ENCODE measurements around the gene SCLT1. TPM values are rescaled to one million over a fixed set of nuclear protein-coding genes. Genes with fewer than 3 reads are reported as not detected.

SCLT1 gene
- total RNA-seq, 1 experiment from 2014 or later = 24.1 TPM

DNA sequence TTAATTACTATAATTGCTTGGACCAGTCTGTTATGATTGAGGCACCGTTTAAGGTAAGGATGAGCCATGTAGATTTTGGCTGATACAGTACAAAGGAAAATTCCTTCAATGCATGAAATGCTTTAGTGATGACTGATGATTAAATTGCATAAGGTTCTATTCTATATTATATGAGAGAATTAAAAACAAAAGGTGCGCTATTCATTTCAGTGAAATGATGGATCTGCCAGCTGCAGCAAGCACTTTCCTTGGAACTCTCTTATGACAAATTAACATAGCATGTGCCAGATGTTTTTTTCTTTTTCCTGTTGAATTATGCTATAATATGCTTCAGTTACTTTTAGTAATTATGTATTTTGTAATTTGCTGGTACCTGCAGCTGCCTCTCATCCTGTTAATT is 185.4 kb downstream of the SCLT1 start:
- H3K4me3 ChIP-seq (ENCODE audit: low read depth, low read length, poor library complexity, severe bottlenecking) = no peak overlapping the region
- H3K9me3 ChIP-seq (ENCODE audit: low read depth, low read length, poor library complexity, severe bottlenecking) = no peaks in the 10 kb centered on the region
- TF ChIP-seq EZH2 (IDR thresholded peaks at IDR 0.05; ENCODE audit: borderline replicate concordance, low read depth, low read length, poor library complexity, severe bottlenecking) = no peak
- TF ChIP-seq, protein P1, sequence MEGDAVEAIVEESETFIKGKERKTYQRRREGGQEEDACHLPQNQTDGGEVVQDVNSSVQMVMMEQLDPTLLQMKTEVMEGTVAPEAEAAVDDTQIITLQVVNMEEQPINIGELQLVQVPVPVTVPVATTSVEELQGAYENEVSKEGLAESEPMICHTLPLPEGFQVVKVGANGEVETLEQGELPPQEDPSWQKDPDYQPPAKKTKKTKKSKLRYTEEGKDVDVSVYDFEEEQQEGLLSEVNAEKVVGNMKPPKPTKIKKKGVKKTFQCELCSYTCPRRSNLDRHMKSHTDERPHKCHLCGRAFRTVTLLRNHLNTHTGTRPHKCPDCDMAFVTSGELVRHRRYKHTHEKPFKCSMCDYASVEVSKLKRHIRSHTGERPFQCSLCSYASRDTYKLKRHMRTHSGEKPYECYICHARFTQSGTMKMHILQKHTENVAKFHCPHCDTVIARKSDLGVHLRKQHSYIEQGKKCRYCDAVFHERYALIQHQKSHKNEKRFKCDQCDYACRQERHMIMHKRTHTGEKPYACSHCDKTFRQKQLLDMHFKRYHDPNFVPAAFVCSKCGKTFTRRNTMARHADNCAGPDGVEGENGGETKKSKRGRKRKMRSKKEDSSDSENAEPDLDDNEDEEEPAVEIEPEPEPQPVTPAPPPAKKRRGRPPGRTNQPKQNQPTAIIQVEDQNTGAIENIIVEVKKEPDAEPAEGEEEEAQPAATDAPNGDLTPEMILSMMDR (conservative IDR thresholded peaks at IDR 0.05; ENCODE audit: low read depth, low read length) = no peak
- H3K4me1 ChIP-seq (ENCODE audit: insufficient read depth, low read length, poor library complexity, severe bottlenecking) = peaks cover 8% of the 10 kb centered on the region
- ChIA-PET CTCF (no interaction called here), POLR2A (ENCODE audit: low non-redundant PET) (no interaction called here)
- H3K27me3 ChIP-seq (replicated peaks; ENCODE audit: insufficient read depth, low read depth, low read length, poor library complexity) = no peaks in the 10 kb centered on the region
- intact Hi-C loops (cut with micrococcal nuclease; ENCODE audit: unreplicated experiment) = no loop called here
- no peak overlapping the region for H3K27ac ChIP-seq (ENCODE audit: low read depth, low read length, poor library complexity, severe bottlenecking)
- no peaks in the 10 kb centered on the region for H3K36me3 ChIP-seq (ENCODE audit: insufficient read depth, low read length, poor library complexity, severe bottlenecking)
- no TSS peak for BruUV-seq (replicated peaks)
- DNase-seq (ENCODE audit: low spot score) = no peak

DNA sequence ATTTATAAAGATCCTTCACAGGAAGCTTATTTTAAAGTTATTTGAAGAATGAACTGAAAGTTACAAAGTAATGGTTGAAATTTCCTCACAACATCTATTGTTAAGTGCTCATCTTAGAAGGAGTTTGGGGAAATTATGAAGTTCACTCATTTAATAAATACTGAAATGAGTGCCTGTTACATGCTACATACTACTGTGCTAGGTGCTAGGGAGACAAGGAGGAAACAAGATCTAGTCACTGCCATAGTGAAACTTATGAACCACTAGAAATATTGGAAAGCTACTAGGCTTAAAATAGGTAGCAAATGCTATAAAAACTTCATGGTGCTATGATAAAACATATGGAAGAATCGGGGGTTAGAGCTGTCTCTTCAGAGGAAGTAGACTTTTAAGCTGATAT is 186.8 kb downstream of the SCLT1 start:
- H3K4me1 ChIP-seq (ENCODE audit: insufficient read depth, low read length, poor library complexity, severe bottlenecking) = peaks cover 8% of the 10 kb centered on the region
- H3K27ac ChIP-seq (ENCODE audit: low read depth, low read length, poor library complexity, severe bottlenecking) = no peak overlapping the region
- H3K4me3 ChIP-seq (ENCODE audit: low read depth, low read length, poor library complexity, severe bottlenecking) = no peak overlapping the region
- ChIA-PET POLR2A (ENCODE audit: low non-redundant PET) (no interaction called here), CTCF (no interaction called here)
- intact Hi-C loops (cut with micrococcal nuclease; ENCODE audit: unreplicated experiment) = no loop called here
- no peaks in the 10 kb centered on the region for H3K27me3 ChIP-seq (replicated peaks; ENCODE audit: insufficient read depth, low read depth, low read length, poor library complexity)
- TF ChIP-seq, protein P1 (conservative IDR thresholded peaks at IDR 0.05; ENCODE audit: low read depth, low read length) = no peak
- no peak for TF ChIP-seq EZH2 (IDR thresholded peaks at IDR 0.05; ENCODE audit: borderline replicate concordance, low read depth, low read length, poor library complexity, severe bottlenecking)
- no peaks in the 10 kb centered on the region for H3K36me3 ChIP-seq (ENCODE audit: insufficient read depth, low read length, poor library complexity, severe bottlenecking)
- BruUV-seq (replicated peaks) = no TSS peak
- no peak for DNase-seq (ENCODE audit: low spot score)
- H3K9me3 ChIP-seq (ENCODE audit: low read depth, low read length, poor library complexity, severe bottlenecking) = no peaks in the 10 kb centered on the region

DNA sequence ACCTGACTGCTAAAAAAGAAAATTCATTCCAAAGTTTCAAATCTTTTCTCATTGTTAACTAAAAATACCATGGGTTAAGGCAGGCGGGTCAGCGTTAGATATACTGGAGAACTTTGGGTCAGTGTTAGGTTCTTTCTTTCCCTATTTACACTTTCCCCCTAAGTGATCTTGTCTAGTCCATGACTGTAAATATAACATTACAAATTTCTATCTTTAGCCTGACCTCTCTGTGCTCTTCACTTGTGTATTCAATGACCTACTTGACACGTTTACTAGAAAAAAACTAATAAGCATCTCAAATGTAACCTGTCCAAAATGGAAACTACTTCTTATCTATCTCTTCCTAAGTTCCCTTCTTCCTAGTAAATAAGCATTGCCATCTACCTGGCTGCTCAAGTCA is 188.5 kb downstream of the SCLT1 start:
- no peaks in the 10 kb centered on the region for H3K9me3 ChIP-seq (ENCODE audit: low read depth, low read length, poor library complexity, severe bottlenecking)
- CTCF ChIA-PET = no interaction called here
- TF ChIP-seq, protein P1 (conservative IDR thresholded peaks at IDR 0.05; ENCODE audit: low read depth, low read length) = no peak
- TF ChIP-seq EZH2 (IDR thresholded peaks at IDR 0.05; ENCODE audit: borderline replicate concordance, low read depth, low read length, poor library complexity, severe bottlenecking) = no peak
- intact Hi-C loops (cut with micrococcal nuclease; ENCODE audit: unreplicated experiment) = no loop called here
- no peak for DNase-seq (ENCODE audit: low spot score)
- H3K27me3 ChIP-seq (replicated peaks; ENCODE audit: insufficient read depth, low read depth, low read length, poor library complexity) = no peaks in the 10 kb centered on the region
- no peak overlapping the region for H3K4me3 ChIP-seq (ENCODE audit: low read depth, low read length, poor library complexity, severe bottlenecking)
- POLR2A ChIA-PET (ENCODE audit: low non-redundant PET) = no interaction called here
- H3K27ac ChIP-seq (ENCODE audit: low read depth, low read length, poor library complexity, severe bottlenecking) = no peak overlapping the region
- no peaks in the 10 kb centered on the region for H3K36me3 ChIP-seq (ENCODE audit: insufficient read depth, low read length, poor library complexity, severe bottlenecking)
- no TSS peak for BruUV-seq (replicated peaks)
- H3K4me1 ChIP-seq (ENCODE audit: insufficient read depth, low read length, poor library complexity, severe bottlenecking) = peaks cover 8% of the 10 kb centered on the region

Data from A673 (cell line).